ENCODE data around the gene CFI.

The CFI gene

DNA sequence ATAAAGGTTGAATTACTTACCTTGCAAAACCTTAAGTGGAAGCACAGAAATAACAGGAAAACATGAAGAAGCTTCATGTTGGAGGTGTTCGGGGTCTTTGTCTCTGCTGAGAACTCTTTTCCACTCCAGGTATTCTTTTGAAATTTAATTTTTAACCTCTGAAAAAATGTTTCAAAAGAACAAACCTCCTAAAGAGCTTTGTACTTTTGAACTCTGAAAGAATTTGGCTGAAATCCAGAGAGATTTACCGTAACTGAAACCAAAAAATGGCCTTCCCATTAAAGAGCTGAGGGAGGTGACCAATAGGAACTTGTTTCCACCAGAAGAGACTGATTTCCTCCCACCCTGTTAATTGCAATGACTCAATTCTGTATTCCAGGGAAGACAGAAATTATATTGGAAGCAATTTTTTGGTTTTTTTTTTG lies at the start of gene CFI:
CFI (minus strand) TSS at position 105 of the 425 bp plus-strand sequence; CDS start at position 77, 28 bp downstream.
- no peak for TF ChIP-seq GATA3 (IDR thresholded peaks at IDR 0.05; ENCODE audit: low read depth, low read length)
- no peak for TF ChIP-seq GATA2 (IDR thresholded peaks at IDR 0.05; ENCODE audit: low read depth, low read length)

DNA sequence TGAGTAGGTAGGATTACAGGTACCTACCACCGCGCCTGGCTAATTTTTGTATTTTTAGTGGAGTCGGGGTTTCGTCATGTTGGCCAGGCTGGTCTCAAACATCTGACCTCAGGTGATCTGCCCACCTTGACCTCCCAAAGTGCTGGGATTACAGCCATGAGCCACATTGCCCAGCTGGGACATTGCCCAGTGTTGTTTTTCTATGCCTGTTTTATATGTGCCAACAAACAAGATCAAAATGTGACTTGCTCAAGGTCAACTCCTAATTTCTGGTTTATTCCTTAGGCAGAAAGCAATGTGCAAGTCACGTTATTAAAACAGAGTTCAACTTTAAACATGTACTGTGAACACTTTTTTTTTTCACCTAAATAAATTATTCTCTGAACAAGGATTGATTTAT lies 48.8 kb upstream of the CFI start:
- TF ChIP-seq GATA2 (IDR thresholded peaks at IDR 0.05; ENCODE audit: low read depth, low read length) = no peak
- no peak for TF ChIP-seq GATA3 (IDR thresholded peaks at IDR 0.05; ENCODE audit: low read depth, low read length)

DNA sequence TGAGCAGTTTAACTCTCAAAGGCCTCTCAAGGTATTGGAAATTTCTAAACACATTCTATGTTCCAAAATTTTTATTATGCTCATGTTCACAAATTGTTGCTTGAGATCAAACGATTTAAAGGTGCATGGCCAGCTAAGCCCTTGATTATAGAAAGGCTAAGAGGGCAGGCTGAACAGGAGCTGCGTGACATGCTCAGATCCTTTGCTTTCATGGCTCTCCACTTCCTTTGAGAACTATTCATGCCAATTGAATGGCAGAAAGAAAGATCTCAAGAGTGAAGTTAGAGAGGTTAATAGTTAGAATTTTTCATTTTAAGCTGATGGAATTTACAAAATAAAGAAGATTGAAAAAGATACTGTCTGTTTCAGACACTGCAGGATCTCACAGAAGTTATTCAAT lies 46.7 kb upstream of the CFI start:
- TF ChIP-seq GATA2 (IDR thresholded peaks at IDR 0.05; ENCODE audit: low read depth, low read length) (no peak), GATA3 (IDR thresholded peaks at IDR 0.05; ENCODE audit: low read depth, low read length) (no peak)

DNA sequence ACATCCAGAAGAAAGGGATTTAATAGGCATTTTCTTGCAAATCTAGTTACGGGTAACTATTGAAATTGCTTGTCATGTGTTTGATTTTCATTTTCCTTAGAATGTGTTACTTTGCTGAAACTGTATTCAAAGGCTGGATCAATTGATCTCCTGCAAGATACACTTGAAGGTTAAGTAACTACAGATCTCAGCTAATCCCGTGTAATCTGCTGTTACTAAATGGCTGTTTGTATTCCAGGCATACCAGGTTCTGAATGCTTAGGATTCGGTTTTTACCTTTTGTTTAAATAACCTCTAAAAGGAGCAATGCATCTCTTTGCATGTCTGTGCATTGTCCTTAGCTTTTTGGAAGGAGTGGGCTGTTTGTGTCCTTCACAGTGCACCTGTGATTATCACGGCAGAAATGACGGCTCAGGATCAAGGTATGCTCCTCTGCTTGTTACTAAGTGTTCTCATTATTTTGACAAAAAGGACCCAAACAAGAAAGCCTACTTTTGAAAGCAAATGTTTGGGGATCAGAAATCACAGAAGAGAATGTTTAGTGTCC lies 46.2 kb upstream of the CFI start, which contains the start of gene LRIT3:
LRIT3 (plus strand) TSS at position 212 of the 547 bp plus-strand sequence; CDS start at position 307, 95 bp downstream.
- no peak for TF ChIP-seq GATA2 (IDR thresholded peaks at IDR 0.05; ENCODE audit: low read depth, low read length)
- TF ChIP-seq GATA3 (IDR thresholded peaks at IDR 0.05; ENCODE audit: low read depth, low read length) = no peak

DNA sequence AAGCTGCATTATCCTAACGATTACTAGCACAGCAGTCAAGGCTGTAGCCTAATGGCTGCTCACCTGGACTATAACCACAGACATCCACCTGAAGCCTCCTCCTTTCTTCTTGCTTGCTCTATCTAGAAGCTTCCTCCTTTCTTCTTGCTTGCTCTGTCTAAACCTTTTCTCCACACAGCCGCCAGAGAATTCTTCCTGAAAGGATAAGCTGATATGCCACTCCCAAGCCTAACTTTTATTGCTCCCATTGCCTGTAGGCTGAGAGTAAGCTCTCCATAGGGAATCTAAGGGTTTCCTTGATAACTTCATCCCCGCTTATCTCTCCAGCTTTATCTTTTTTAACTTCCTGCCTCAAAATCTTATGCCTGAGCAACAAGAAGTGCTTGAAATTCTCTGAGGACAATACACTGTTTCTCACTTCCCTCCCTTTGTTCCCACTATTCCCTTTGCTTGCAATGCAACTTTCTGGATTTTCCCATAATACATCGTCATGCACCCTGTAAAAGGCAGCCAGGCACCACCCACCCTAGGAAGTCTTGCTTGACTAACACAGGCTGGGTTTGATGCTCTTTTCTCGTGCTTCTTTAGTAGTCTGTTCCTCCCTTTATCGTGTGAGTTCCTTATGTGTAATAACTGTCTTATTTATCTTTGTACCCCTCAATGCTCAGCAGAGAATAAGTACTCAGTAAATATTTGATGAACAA lies 44.7 kb upstream of the CFI start:
- no peak for TF ChIP-seq GATA3 (IDR thresholded peaks at IDR 0.05; ENCODE audit: low read depth, low read length)
- no peak for TF ChIP-seq GATA2 (IDR thresholded peaks at IDR 0.05; ENCODE audit: low read depth, low read length)

DNA sequence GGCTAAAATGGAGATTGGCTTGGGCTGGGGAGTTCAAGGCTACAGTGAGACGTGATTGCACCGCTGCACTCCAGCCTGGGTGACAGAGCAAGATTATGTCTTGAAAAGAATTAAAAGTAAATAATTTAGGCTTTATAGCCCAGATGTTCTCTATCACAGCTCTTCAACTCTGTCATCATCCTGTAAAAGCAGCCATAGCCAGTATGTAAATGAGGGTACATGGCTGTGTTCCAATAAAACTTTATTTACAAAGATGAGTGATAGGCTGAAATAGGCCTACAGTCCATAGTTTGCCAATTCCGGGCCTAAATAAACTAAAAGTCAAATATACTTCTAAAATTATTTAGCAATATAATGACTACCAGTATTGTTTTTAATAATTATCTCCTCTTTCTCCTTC lies 35.2 kb upstream of the CFI start:
- TF ChIP-seq GATA2 (IDR thresholded peaks at IDR 0.05; ENCODE audit: low read depth, low read length) (no peak), GATA3 (IDR thresholded peaks at IDR 0.05; ENCODE audit: low read depth, low read length) (no peak)

DNA sequence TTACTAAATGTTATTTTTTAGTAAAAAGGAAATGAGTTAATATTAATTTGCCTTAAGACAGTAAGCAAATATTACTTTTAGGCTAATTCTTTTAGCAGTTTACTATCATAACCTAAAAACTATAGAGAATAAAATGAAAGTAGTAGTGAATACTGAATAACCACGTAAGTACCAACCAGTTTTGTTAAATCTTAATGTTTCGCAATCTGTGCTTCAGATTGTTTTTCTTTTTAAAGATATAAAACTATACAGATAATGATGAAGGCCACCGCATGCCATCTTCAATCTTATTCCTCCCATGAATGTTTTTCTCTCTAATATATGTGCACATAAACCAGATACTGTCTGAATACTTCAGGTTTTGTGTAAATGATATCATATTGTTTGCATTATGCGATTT lies 32.0 kb upstream of the CFI start:
- no peak for TF ChIP-seq GATA2 (IDR thresholded peaks at IDR 0.05; ENCODE audit: low read depth, low read length)
- no peak for TF ChIP-seq GATA3 (IDR thresholded peaks at IDR 0.05; ENCODE audit: low read depth, low read length)

DNA sequence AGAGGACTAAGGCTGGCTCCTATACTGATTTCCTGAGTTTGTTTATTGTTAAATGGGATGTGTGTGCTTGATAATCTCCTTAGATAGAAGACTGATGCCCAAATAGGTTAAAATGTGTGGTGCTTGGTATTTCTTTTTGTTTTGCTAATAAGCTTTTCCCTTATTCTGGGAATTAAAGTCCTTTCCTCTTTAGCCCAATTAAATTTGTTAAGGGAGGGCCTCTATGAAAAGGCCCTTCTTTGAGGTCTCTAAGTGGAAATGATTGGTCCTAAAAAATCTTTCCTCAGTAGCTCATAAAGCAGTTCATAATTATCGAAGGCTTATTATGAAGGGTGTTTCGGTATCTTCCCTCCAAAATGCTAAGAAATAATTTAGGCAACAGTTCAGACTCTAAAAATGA lies 25.9 kb upstream of the CFI start, which contains the start of gene RRH:
RRH (plus strand) TSS at position 301 of the 400 bp plus-strand sequence; CDS start at position 357, 56 bp downstream.
- TF ChIP-seq GATA3 (IDR thresholded peaks at IDR 0.05; ENCODE audit: low read depth, low read length) (no peak), GATA2 (IDR thresholded peaks at IDR 0.05; ENCODE audit: low read depth, low read length) (no peak)

DNA sequence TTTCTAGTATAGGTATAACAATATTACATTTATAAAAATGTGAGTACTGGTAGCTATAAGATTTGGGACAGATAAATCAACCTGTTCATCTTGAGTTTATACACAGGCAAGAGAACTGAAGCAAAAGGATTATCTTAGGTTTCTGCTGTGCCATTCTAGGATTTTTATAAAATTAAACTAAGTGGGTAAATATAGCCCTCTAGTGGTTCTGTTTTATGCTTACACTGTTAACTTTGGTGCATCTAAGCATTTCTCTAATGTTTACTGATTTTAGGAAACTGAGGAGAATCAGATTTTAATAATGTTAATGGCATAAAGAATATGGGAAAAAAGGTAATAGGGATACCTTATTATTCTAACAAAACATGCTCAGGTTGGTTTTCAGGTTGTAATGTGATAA lies 24.9 kb upstream of the CFI start:
- TF ChIP-seq GATA2 (IDR thresholded peaks at IDR 0.05; ENCODE audit: low read depth, low read length) (no peak), GATA3 (IDR thresholded peaks at IDR 0.05; ENCODE audit: low read depth, low read length) (no peak)

DNA sequence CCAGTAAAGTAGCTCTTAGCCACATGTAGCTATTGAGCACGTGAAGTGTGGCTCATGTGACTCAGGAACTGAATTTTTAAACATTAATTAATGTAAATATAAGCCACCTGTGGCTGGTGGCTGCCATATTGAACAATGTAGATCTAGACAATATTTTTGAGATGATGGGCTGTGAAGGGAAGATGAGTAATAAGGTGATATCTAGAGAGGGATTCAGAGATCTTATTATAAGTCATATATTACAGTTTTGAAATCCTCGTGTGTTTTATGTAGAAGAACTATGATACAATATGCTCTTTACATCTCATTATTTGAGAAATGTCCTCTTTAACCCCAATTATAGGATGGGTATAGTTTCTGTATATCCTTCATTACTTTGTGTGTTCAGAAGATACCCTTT lies 19.4 kb upstream of the CFI start:
- TF ChIP-seq GATA3 (IDR thresholded peaks at IDR 0.05; ENCODE audit: low read depth, low read length) = no peak
- no peak for TF ChIP-seq GATA2 (IDR thresholded peaks at IDR 0.05; ENCODE audit: low read depth, low read length)

DNA sequence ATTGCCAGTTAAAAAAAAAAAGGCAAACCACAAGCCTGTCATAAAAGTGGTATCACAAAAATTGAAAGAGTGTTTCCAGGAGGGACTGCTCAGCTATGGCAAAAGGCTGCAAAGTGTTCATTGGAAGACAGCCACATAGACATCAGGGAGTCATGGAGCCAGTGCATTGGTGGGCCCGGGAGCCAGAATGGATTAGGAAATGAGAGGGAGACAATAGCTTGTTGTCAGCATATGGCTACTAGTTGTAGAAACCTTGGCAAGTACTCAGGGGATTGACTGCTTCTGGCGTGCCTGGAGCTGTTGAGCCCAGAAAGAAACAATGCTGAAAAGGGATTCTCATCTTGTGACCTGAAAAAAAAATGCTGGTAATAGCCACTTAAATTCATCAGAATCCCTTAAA lies 18.8 kb upstream of the CFI start:
- TF ChIP-seq GATA3 (IDR thresholded peaks at IDR 0.05; ENCODE audit: low read depth, low read length) (no peak), GATA2 (IDR thresholded peaks at IDR 0.05; ENCODE audit: low read depth, low read length) (no peak)

DNA sequence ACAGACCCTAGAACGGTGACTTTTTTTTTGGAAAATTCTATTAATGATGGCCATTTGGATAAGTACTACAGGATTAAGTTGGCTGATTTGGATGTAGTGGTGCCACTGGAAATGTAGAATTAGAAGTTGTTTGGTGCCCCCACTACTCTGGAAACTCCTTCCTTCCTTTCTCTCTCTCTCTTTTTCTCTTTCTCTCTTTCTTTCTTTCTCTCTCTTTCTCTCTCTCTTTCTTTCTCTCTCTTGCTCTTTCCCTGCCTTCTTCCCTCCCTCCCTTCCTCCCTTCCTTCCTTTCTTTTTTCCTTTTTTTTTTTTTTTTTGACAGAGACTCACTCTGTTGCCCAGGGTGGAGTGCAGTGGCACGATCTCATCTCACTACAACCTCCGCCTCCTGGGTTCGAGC lies 16.5 kb upstream of the CFI start:
- TF ChIP-seq GATA2 (IDR thresholded peaks at IDR 0.05; ENCODE audit: low read depth, low read length) (no peak), GATA3 (IDR thresholded peaks at IDR 0.05; ENCODE audit: low read depth, low read length) (no peak)

DNA sequence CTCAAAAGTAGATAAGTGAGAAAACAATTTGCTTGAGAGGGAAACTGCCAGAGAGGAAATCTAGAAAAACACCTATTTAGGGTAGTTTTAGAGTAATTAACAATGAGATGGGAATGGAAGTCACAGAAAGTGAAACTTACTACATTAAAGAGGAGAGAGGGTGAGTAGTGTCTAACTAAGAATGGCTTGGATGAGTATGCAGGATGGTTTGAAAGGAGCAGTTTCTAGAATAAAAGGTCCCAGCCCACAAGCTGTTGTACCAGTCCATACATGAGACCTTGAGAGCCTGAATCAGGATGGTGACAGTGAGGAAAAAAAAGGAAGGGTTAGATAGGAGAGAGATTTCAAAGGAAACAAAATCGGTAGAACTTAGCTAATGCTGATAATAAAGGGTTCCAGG lies 15.1 kb upstream of the CFI start:
- TF ChIP-seq GATA3 (IDR thresholded peaks at IDR 0.05; ENCODE audit: low read depth, low read length) (no peak), GATA2 (IDR thresholded peaks at IDR 0.05; ENCODE audit: low read depth, low read length) (no peak)

DNA sequence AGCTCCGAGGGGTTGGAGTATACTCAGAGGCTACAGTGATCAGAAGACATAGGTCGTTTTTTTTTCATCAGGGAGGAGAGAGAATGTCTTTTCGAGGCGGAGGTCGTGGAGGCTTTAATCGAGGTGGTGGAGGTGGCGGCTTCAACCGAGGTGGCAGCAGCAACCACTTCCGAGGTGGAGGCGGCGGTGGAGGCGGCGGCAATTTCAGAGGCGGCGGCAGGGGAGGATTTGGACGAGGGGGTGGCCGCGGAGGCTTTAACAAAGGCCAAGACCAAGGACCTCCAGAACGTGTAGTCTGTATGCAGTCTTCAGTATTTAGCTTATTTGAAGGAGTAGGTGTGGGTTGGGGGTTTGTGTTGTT lies 14.3 kb upstream of the CFI start:
- TF ChIP-seq GATA3 (IDR thresholded peaks at IDR 0.05; ENCODE audit: low read depth, low read length) (no peak), GATA2 (IDR thresholded peaks at IDR 0.05; ENCODE audit: low read depth, low read length) (no peak)

Measured in SH-SY5Y (cell line).